HG02623 (cell line): ENCODE results near the gene CAMTA1.

Experiments
- ATAC-seq: cut with Tn5 transposase; IDR thresholded peaks from one replicate; pipeline ENCODE4 v1.9.1; 2021; ENCODE audit warnings: moderate library complexity; ENCODE audit not compliant: unreplicated experiment

The CAMTA1 gene

DNA sequence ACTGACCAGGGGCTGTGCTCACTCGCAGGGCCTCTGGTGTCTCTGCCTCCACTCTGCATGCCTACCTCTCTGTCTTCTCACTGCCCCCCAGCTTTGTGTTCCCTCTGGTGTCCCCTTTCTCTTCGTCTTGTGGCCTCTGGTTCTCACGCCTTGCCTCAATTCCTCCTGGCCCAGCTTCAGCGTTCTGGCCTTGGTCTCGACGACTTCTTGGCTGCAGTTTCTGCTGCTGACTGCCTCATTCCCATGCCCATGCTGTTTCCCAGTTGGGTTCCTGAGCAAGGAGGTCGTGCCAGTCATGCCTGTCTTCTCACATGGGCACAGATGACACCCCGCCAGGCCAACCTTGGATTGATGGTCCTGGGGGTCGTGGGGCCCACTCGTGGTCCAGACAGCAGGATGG is 562.8 kb downstream of the CAMTA1 start:
- ATAC-seq = no peak

GRCh38 chr1:7348580-7348979 is 563.3 kb downstream of the CAMTA1 start:
- no peak for ATAC-seq

- ATAC-seq = no peak
These were observed 565.5 kb downstream of the CAMTA1 start for GRCh38 chr1:7350804-7351203.

DNA sequence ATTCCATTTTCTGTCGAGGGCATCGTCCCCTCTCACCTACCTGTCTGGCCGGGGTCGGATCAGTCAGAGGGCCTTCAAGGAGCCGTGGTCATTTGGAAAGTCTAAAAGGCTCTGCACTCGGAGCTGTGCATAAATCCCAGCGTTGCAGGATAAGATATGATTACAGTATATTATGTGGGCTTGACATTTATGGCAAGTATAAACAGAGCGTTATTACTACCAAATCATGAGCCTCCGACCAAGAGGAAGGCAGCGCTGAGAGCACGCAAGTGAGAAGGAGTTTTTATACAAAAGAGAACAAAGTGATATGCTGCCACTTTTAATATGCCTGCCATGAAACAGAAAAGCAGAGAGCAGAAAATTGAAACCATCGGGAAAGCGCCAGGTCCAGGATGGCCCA is 566.4 kb downstream of the CAMTA1 start:
- ATAC-seq = no peak

DNA sequence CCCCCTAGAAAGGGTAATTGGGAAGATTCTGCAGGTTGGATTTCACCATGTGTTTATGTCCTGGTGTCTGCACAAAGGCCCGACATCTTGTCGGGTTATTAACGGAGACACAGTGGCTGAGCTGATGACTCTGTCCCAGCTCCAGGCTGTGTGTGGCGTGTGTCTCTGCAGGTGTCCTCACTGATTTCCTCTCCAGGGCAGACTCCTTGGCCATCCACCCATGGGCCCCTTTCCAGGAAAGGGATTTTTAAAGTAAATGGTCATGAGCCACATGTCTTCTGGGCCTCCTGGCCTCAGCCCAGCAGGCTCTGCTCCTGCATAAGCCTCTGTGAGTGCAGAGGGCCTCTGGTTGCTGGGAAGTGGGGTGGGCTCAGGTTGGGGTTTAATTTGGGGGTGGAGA is 567.1 kb downstream of the CAMTA1 start:
- no peak for ATAC-seq

GRCh38 chr1:7352974-7353373 is 567.7 kb downstream of the CAMTA1 start:
- ATAC-seq = no peak

DNA sequence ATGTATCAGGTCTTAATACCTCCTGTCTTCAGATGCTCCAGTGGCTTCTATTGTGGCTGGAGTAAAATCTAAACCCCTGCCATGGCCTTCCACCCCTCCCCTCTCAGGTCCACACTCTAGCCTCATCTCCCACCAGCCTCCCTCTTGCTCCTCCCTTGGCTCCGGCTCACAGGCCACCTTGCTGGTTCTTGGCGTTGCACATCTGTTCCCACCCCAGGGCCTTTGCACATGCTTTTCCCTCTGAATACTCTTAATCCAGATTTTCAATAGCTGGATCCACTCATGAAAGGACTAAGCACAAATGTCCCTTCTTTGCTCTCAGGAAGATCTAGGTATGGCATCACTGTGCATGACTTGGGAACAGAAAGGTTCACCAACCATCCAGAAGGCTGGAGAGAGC is 570.4 kb downstream of the CAMTA1 start:
- no peak for ATAC-seq

DNA sequence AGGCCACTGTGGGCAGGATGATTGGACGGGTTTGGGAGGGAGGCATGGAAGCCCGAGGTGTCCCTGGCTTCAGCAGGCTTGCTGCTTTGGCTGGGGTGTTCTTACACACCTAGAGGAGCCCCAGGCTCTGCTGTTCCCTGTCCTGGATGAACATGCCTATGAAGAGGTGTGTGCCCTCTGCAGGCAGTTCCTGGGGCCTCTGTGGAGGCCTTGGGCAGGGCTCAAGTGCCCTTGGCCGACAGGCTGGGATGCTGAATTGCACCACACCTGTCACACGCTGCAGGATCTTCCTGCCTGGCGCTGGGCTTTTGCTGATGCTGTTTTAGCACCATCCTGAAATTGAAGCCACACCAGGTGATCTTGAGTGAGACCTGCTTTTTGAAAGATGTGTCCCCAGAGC is 570.8 kb downstream of the CAMTA1 start:
- no peak for ATAC-seq

DNA sequence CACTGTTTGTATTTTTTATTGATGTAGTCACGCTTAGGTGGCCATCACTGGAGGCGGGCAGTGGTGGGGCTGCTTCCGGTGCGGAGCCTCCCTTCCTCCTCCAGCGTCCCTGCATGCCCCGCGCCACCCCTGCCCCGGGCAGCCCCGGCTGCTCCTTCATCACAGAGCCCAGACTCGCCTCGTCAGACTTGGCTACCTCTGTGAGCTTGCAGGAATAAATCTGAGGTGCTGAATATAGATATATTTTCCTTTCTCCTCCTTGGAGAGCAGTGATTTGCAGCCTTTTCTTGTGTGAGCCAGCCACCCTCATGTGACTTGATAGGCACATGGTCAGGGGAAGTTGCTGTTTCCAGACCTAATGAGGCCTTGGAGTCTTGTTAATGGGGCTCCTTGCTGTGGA is 573.2 kb downstream of the CAMTA1 start:
- no peak for ATAC-seq

- ATAC-seq = no peak
These were observed 575.3 kb downstream of the CAMTA1 start for GRCh38 chr1:7360526-7360925.

- no peak for ATAC-seq
These were observed 577.7 kb downstream of the CAMTA1 start for GRCh38 chr1:7362947-7363346.

- no peak for ATAC-seq
These were observed 578.2 kb downstream of the CAMTA1 start for GRCh38 chr1:7363450-7363849.

DNA sequence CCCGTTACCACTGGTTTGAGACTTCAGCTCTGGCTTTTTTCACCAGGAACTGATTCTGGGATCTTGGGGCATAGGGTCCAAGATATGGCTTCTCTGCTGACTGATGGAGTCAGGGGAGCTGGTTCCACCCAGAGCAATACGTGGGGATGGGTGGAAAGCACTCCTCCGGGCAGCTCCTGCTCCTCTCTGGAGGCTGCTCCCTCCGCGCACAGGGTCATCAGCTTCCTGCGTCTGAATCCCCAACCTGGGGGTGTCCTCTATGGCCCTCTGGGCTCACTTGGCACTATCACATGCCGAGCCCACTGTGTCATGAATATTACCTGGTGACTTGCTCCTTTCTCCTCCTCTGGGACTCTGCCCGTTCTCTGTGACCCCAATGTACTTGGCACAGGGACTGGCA is 580.5 kb downstream of the CAMTA1 start:
- no peak for ATAC-seq

- no peak for ATAC-seq
These were observed 581.2 kb downstream of the CAMTA1 start for GRCh38 chr1:7366286-7366954.

GRCh38 chr1:7366955-7367665 is 581.9 kb downstream of the CAMTA1 start:
- no peak for ATAC-seq

- ATAC-seq = no peak
These were observed 584.6 kb downstream of the CAMTA1 start for GRCh38 chr1:7369866-7370265.

- ATAC-seq = no peak
These were observed 586.7 kb downstream of the CAMTA1 start for GRCh38 chr1:7371926-7372325.

DNA sequence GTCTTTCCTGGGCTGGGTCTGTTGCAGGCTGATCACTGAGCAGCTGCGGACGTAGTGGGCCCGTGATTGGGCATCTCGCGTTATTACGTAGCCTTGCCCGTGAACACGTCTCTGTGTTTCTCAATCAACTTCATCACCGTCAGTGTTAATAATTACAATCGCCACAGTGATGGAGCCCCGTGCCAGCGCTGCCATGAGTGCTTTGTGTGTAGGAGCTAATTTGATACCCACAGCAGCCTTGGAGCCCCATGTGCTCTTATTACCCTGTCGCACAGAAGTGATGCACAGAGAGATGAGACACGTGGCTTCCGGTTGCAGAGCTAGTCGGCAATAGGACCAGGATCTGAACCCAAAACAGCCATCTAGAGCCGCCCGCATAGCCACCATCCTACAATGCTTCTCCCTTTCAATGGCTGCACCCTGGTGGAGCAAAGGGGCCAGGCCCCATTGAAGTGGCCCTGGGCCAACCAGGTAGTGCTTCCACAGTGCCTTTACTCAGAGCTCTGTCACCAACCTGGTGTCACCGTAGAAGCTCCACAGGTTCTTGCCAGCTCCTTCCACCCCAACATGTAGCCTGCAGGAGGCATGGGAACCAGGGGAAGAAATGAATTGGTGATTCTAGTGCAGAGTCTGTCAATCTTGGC is 587.3 kb downstream of the CAMTA1 start:
- ATAC-seq = no peak

DNA sequence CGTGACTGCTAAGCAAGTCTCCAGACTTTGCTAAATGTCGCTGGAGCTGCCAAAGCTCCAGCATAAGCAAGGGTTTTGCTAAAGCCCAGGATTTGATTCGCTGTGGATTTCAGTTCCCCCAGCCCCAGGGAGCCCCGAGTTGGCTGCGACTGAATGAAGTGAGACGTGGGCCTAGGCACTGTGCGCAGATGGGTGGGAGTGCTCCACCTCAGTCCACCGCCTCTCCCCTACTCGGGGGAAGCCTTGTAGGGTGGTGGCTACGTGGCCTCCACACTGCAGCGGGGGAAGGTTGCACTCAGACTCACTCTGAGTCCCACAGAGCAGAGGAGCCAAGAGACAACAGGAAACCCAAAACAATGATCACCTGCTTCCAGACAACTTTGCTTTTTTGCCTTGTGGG is 588.0 kb downstream of the CAMTA1 start:
- ATAC-seq = no peak

DNA sequence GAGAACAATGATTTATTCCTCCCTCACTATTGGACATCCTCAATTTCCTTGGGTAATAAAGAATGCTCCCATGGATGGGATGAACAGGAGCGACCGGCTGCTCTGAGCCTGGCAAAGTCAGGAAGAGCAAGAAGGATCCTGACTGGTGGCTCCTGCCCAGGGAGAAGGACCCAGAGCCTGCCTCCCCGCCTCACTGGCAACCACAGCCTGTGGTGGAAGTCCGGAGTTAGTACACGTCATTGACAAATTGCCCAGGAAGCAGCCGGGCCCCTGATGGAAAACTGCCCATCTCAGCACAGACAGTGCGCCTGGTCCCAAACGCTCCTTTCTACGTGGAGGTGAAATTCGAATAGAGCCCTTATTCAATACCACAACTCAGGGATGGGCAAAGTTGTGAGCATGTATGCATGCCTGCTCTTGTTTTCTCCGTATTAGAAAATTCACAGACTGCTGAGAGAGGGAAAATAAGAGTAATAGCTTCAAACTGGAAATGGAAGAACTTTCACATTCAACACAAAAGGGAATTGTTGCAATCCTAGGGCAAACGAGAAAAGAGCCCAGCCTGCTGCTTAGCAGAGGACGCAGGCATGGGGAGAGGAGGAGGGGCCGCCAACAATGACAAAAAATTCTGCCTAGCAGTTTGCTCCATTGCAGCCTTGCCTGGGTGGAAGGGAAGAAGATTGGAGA is 588.8 kb downstream of the CAMTA1 start:
- no peak for ATAC-seq

DNA sequence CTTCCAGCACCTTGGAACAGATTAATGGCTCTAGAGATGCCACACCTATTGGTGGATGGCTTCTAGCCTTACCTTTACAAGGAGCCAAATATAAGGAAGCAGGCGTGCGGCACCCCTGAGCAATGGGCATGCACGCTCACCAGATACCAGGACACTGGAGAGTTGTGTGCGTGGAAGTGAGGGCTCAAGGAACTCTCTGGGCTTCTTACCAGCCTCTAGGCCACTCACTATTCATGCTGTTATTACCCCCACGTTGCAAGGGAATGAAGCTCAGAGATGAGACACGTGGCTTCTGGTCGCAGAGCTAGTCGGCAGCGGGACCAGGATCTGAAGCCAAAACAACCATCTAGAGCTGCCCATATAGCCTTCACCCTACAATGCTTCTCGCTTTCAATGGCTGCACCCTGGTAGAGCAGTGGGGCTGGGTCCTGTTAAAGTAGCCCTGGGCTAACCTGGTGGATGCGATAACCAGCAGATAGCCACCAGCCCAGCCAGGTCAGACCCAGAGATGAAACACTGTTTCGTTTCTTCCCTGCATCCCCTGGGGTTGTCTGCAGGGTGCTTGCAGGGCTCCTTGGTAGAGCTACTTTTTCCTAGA is 589.4 kb downstream of the CAMTA1 start:
- no peak for ATAC-seq
